Activated T-cell treated with anti-CD3 and anti-CD28 coated beads, Interleukin-2, amount 50 U/mL, for 48 hours (primary cell): Measurements from ENCODE around the gene GIGYF1.
"Not testable (repeated sequence)": the region's sequence is repeated elsewhere in the genome, so short reads cannot be mapped to it uniquely, and the experiment has no call there.

Experiments used
- DNase-seq, 2 experiments: peaks; one replicate each; pipeline ENCODE4 v3.0.0-alpha.2; 2020

GIGYF1 gene

DNA sequence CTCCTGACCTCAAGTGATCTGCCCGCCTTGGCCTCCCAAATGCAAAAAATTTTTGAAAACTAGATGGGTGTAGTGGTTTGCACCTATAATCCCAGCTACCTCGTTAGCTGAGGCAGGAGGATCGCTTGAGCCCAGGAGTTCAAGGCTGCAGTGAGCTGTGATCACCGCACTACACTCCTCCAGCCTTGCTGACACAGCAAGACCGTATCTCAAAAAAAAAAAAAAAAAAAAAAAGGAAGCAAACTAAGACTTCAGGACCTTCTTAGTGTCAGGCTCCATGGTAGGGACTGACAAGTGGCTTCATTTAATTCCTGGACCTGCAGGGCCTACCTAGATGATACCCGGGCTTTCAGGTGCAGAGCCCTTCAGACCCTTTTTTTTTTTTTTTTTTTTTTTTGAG is 14.3 kb upstream of the GIGYF1 start:
- no peak for DNase-seq

DNA sequence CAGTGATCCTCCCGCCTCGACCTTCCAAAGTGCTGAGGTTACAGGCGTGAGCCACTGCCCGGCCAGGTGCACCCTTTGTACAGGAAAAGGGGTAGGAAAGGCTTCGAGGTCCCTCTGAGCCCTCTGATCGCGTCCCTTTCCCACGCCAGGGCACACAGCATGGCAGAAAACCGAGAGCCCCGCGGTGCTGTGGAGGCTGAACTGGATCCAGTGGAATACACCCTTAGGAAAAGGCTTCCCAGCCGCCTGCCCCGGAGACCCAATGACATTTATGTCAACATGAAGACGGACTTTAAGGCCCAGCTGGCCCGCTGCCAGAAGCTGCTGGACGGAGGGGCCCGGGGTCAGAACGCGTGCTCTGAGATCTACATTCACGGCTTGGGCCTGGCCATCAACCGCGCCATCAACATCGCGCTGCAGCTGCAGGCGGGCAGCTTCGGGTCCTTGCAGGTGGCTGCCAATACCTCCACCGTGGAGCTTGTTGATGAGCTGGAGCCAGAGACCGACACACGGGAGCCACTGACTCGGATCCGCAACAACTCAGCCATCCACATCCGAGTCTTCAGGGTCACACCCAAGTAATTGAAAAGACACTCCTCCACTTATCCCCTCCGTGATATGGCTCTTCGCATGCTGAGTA is 12.7 kb upstream of the GIGYF1 start:
- no peak for DNase-seq

DNA sequence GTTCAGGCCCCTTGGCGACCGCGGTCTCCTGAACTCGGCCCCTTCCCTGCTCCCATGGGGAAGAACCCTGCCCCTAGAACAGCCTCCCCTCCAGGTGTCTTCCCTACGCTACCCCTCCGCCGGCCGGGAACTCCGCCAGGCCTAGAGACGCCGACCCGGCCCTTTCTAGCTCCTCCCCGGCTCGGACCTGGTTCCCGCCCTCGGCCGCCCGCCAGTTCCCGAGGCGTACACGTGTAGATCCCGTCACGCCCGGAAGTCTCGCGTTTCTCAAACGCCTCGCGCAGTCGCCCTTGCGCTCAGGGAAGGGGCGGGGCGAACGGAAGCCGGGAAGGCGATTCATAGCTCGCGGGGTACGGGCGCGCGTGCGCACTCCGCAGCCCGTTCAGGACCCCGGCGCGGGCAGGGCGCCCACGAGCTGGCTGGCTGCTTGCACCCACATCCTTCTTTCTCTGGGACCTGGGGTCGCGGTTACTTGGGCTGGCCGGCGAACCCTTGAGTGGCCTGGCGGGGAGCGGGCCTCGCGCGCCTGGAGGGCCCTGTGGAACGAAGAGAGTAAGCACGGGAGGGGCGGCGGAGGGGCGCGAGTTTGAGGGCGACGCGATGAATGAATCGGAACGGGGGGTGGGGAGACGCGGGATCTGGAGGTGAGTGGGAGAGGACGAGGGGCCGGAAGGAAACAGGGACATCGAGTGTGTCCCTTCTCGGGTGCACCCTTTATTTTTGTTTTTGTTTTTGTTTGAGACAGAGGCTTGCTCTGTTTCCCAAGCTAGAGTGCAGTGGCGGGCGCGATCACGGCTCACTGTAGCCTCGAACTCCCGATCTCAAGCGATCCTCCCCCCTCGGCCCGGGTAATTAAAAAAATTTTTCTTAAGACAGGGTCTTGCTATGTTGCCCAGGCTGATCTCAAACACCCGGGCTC is 12.0 kb upstream of the GIGYF1 start, which contains the start of gene POP7:
TSS of gene POP7 (plus strand) at position 369 of the 919 bp plus-strand sequence. CDS start 710 bp downstream, outside the sequence.
- DNase-seq: peak; percentile 99

DNA sequence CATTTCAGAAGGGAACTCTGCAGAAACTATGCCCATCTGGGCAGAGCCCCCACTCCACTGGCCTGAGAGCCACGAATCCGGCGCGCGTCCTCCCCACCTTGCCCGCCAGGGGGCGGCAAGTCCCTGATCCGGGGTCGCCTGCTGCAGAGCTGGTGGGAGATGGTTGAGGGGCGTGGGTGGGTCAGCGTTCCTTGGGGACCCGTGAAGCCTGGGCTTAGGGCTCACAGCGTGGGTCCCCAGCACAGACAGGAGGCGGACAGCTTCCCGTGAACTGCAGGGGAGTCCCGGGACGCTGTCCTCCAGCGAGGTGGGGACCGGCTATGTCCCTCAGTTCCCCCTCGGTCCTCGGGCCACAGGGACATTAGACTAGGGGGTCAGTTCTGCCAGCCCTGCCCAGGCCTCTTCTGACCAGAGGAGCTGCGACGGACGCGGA is 11.3 kb upstream of the GIGYF1 start:
- peak; percentile 91 to 92 for DNase-seq

DNA sequence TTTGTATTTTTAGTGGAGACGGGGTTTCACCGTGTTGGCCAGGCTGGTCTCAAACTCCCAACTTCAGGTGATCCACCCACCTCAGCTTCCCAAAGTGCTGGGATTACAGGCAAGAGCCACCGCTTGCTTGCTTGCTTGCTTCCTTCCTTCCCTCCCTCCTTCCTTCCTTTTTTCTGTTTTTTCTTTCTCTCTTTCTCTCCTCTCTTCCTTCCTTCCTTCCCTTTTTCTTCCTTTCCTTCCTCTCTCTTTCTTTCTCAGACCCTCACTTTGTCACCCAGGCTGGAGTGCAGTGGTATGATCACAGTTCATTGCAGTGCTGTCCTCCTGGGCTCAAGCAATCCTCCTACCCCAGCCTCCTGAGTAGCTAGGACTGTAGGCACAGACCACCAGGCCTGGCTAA is 7.0 kb upstream of the GIGYF1 start:
- not testable (repeated sequence) for DNase-seq

DNA sequence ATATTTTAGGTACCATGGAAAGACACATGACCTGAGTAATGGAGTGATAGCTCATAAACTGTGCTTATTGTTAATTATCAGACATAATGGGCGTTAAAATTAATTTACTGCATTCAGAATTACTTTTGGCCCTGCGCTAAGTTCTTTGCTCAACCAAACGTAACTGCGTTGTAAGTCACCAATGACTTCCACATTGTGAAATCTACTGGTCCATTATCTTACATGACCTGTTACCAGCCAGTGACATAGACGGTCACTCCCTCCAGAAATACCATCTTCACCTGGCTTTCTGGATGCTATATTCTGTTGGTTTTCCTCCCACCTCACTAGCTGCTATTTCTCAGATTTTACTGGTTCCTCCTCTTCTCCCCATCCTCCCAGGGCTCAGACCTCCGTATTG is 5.0 kb upstream of the GIGYF1 start:
- DNase-seq: no peak

DNA sequence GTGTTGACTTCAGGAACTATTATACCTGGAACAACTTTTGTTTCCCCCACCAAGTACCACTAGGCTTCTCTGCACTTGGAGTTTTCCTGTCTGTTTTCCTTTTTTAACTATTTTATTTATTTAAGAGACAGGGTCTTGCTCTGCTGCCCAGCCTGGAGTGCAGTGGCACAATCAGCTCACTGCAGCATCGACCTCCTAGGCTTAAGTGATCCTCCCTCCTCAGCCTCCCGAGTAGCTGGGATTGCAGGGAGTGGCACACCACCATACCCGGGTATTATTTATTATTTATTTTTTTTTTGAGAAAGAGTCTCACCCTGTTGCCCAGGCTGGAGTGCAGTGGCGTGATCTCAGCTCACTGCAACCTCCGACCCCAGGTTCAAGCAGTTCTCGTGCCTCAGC is 2.1 kb upstream of the GIGYF1 start:
- no peak for DNase-seq

DNA sequence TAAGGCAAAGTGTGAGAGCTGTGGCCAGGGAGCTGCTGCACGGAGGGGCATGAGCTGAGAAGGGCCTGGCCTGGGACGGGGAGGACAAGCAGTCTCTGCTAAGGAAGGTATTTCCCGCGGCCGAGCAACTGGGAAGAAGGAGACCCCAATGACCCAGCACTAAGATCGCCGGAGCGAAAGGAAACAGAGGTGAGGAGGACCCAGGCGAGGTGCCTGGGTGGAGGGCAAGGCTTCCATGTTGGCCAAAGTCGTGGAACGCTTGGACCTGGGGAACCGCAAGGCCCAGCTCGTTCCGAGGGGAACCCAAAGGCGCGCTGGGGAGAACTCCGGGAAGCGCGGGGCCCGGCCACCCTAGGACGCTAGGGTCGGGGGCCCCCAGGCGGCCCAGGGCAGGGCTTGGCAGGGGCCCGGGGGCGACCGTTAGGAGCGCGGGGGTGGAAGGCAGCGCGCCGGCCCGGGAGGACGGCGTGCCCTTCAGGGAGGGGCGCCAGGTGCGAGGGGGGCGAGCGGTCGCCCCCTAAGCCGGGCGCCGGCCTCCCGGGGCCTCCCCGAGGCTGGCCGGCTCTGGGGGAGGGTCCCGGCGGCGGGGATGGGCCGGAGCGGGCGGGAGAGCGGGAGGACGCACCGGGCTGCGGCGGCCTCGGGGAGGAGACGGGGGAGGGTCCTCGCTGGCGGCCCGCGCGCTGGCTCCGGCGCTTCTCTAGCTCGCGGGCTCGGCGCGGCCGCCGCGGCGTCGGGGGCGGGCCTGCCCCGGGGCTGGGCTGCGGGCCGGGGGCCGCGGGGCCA is 545 bp downstream of the GIGYF1 start:
- peak in 1 of 2 experiments; percentile 47 for DNase-seq

DNA sequence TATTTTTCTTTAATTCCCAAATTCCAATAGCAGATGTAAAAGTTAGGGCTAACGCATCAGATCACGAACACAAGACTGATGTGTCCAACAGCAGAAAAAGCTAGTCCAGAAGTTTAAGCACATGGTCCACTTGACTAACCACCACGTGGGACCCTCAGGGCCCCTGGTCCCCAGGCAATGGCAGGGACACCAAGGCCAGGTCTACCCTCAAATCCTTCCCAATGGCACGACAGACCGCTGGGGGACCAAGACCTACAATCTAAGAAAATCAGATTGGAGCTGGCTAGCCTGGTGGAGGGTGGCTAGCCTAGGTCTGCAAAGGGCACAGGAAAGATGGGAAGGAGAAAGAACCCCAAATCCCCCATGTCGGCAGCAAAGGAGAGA is 1.5 kb downstream of the GIGYF1 start:
- DNase-seq: peak in 1 of 2 experiments; percentile 29

DNA sequence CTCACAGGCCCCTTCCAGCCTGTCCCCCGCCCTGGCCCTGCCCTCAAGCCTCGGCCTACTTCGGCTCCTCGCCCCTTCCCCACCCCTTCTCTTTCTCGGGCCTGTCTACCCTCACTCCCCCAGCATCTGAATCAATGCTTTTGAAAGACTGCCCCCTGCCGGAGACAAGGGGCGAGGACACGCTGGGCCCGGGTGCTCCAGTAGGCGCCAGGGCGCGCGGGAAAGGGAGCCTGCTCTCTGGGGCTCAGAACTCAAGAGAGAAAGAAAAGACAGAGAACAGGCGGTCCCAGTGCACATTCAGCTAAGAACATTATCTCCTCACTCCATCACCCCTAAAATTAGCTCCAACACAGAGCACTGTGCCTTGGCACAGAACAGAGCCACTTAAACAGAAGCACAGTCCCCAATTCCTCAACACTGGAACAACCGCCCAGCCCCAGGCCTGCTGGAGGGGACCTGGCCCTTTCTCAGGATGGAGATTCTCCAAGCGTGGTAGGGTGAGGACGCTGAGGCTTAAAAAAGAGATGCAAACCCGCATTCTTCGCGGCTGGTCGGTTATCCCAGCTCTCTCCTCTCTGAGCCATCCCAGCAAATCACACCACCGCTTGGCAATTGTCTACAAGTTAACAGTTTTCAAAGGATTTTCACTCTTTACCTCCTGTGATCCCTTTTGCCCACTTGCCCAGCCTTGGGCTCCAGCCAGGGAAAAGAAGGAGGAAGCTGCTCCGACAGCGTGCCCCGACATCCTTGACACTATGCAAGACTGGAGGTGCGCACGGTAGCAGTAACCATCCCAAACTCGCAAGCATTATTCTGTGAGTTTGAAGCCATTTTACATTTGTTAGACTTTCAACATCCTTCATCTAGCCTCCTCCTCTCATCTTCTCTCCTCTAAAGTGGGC is 2.1 kb downstream of the GIGYF1 start:
- DNase-seq: peak; percentile 90

DNA sequence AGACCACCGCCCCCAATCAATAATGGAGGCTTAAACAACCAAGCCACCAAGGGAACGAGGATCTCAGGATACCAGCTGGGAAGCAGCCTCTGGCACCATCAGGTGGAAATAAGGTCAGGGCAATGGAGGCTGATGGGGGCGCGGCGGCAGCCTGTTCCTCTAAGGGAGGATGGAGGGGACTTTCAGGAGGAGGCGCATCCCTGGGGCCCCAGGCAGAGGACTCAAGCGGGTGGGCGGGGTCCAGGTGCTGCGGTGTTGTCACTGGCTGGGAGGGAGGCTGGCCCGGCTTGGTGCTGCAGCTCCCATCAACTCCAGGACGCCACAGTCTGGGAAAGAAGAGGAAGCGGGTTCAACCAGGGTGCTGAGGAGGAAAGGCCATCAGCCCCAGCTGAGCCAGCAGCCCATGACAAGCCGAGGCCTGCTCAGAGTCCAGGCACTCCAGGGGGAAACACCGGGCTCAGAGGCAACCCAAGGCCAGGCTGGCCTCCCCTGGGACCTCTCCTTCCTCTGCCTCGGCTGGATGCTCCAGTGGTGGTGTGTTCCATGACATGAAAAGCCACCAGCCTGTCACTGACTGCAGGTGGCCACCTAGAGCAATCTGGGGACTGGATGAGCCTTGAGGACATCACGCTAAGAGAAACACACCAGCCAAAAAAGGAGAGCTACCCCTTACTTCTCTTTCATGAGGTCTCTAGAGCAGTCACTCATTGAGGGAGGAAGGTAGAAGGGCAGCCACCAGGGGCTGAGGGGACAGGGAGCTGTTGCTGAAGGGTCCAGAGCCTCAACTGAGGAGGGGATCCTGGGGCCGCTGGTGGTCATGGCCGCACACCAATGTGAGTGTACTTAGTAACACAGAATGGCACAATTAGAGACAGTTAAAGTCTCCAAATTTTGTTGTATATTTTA is 4.6 kb downstream of the GIGYF1 start:
- DNase-seq: no peak

DNA sequence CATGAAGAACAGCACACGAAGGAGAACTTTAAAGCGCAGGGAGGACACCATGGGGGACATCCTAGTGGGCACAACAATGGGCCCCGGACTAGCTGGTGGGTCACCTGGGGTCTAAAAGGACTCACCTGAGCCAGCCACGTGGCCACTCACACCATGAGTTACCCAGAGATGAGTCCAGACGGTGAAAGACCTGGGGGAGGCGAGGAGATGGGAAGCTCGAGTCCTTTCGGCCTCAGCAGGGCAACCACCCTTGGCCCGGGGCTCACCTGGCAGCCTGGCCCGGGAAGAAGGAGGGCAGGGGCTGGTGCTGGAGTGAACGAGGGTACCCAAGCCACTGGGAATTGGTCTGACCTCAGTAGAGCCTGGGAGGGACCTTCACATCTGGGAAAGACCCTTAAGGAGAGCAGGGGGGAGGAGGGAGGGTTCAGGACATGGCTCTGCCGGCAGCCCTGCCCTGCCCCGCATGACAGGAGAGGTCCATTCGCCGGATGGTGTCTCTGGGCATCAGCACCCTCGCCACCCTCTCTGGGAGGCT is 5.7 kb downstream of the GIGYF1 start:
- DNase-seq: no peak

DNA sequence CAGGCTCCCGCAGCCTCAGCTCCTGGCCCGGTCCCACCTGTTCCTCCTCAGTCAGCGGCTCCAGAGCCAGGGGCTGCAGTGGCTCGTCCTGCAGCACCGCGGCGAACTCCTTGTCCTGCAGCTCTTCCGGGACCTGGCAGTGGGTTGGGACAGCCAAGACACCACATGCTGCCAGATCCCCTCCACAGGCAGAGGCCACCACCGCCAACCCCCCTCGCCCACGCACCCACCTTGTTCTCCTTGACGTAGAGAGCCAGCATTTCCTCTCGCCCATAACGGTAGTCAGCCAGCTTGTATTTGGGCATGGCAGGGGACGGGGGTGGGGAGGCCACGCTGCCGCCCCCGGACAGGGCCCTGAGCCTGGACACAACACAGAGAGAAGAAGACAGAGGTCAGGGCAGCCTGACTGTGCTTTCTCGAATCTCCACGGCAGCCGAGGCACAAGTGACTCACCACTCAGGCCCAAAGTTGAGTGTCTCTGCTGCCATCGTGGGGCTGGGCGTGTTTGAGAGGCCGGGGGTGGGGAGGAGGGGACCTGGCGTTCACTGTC is 6.2 kb downstream of the GIGYF1 start:
- DNase-seq: no peak

DNA sequence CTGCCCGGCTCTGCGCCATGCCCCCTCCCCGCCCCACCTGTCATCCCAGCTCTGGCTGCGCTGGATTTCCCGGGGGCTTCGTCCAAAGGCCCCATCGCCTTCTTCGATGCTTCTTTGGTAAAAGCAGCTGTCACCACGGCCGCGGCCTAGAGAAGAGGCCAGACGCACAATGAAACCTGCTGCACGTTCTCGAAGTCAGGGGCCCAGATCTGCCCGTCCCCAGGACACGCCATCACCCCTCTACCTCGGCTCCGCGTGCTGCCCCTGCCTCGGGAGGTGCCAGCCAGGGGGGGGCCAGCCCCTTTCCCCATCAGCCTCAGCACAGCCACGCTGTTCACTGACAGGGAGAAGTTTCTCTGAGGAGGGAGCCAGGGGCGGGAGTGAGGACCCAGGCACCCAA is 6.8 kb downstream of the GIGYF1 start:
- DNase-seq: no peak

DNA sequence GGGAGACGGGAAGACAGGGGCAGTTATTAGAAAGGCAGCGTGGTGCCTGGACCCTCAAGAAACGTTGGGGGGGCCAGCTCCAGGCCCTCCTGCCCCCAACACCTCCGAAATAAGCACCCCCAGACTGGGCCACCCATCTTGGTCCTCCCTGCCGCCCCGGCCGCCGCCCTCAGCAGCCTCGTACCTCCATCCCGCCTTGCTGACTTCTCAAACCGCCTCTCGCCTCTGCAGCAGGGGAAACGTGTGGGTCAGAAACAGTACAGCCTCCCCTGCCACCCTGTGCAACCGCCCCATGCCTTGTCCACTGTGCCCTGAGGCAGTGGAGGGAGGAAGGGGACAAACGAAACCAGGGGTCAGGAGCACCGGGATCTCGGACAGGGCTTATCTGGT is 7.2 kb downstream of the GIGYF1 start:
- DNase-seq: no peak

DNA sequence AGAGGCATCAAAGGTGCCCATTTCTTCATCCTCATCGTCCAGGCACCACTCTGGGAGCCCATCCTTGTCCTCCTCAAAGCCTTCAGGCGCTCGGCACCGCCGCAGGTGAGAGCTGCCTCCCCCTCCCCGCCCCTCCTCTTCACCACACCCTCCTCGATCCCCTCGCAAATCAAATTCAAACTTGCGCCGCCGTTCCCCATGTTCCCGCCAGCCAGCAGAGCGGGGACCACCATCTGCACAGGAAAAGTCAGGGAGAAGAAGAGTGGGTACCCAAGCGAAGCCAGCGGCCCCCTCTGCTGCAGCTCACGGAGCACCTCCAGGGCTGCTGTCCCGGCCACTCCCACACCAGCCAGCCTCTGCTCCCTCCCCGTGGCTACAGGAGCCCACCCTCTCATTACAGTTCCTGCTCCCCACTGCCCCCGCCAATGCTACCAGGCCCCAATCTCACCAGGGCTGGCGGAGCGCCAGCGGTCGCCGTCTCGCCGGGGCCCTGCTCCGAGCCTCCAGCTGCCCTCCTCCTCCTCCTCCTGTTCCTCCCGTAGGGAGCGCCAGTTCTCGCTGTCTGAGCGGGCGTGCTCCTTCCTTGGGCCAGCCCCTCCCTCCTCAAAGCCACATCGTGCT is 7.7 kb downstream of the GIGYF1 start:
- DNase-seq: no peak

DNA sequence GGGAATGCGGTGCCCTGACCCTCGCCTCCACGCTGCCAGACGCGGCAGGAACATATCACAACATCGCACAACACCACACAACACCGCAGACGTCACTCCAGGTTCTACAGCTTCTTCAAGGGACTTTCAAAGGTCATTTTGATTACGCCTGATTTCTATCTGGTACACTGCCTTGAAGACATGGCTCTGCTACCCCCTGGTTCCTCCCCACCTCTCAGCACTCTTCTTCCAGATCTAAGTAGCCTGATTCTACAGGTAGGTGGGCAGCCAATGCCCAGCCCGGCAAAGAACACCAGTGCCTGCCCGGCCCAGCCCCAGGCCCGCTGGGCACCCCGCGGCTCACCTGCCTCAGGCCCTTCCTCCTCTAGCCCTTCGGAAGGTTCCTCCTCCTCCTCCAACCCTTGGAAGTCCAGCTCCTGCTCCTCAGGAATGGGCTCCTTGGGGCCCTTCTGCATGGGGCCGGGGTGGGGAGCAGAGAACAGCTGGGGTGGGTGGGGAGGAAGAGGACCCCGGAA is 8.4 kb downstream of the GIGYF1 start:
- no peak for DNase-seq

DNA sequence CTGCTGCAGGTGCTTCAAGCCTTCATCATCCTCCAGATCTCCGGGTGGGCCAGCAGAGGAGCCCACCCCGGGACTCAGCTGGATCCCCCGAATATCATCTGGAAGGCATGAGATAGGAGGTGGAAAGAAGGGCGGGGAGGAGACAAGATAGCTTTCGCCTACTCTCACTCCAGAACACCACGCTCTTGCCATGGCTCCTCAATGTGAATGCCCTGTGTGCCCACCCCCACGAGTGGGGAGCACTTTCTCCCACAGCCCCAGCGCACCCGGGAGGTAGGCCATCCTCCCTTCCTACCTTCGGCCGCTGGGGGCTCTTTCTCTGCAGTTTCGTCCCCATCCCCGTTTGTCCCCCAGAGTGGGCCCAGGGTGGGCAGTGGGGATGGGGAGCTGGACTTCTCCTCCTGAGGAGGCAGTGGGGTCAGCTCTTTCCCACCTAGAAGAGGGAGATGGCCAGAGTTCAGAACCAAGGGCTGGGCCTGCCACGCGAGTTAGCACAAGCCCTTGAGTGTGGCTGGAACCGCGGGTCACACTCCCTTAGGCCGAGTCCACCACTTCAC is 8.9 kb downstream of the GIGYF1 start:
- no peak for DNase-seq

DNA sequence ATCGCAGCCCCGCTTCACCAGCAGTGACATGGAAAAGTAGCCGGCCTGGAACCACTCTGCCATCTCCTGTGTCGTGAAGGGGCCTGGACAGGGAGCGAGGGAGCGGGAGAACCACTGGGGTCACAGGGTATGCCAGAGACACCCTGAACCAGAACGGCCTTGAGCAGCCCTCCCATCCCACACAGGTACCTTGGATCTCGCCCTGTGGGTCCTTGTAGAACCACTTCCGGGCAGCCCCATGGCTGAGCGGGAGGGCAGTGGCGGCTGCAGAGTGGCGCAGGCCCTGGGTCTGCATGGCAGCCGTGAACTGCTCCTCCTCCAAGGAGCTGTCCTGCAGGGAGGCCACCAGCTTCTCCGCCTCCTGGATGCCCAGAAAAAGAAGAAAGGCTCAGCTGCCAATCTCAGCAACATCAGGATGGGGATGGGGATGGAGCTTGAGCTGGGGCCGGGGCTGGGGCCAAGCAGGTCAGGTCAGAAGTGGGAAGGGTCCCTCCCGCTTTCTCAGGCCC is 9.5 kb downstream of the GIGYF1 start:
- no peak for DNase-seq
